KG1 (cell line): ENCODE results near the gene MAST4.

Source experiments
- DNase-seq: peaks from one replicate; lab custom pipeline; 2025; lab: John Stamatoyannopoulos, UW

Gene MAST4

DNA sequence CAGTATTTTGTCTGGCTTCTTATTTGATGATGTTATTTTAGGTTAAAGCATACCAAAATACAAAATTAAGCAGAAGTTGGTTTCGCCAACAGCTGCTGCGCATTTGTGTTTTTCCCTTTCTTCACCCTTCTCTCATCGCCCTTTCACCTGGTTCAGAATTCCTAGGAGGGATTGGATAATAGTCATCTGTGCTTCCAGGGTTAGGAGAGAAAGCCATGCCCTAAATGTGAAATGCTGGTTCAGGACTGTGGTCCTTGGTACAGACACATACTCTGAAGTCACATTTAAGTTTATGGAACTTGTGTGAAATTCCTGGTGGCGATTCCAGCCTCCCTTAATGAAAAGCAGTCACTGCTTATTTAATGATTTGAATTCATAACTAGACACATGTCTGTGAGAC is 7.7 kb downstream of the MAST4 start:
- no peak for DNase-seq

DNA sequence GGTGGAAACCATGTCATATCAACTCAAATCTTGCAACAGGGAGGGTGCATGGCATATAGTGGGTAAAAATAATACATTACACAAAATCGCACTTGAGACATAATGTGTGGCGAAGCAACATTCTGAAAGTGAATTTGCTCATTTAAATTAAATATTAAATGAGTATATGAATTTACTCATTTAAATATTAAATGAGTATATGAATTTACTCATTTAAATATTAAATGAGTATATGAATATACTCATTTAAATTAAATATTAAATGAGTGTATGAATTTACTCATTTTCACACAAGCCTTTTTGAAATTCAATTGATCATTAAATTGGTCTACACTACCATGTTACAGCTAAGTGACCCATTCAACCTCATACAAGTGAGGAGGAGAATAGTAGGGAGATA is 10.5 kb downstream of the MAST4 start:
- DNase-seq, result no peak

DNA sequence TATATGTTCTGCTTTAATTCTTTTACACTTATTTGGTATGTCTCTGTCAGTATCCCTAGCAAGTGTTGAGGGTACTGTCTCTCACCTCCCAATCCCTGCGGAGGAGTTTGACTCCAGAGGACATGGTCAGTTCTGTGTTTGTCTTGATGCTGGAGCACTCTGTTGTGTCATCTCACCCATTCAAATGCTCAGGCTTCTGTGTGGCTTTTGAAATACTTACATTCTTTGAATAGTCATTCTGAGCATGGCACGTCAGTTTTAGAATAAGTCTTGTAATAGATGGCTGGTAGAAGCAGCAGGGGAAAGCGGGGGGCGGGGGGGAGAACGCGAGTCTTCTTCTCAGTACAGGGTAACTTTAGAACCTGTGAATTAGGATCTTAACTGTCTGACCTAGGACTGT is 12.3 kb downstream of the MAST4 start:
- no peak for DNase-seq

DNA sequence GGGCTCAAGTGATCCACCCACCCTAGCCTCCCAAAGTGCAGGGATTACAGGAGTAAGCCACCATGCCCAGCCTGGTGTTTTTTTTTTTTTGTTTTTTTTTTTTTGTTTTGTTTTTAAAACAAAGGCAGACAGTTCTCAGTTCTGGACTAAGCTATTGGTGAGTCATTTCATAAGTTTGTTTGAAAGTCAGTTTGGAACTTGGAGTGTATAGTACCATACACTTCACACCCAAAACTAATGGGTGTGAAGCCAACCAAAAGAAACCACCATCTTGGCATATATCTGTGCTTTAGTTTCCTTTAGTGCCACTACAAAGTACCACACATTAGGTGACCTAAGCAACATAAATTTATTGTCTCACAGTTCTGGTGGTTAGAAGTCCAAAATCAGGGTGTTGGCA is 13.4 kb downstream of the MAST4 start:
- DNase-seq, result no peak

DNA sequence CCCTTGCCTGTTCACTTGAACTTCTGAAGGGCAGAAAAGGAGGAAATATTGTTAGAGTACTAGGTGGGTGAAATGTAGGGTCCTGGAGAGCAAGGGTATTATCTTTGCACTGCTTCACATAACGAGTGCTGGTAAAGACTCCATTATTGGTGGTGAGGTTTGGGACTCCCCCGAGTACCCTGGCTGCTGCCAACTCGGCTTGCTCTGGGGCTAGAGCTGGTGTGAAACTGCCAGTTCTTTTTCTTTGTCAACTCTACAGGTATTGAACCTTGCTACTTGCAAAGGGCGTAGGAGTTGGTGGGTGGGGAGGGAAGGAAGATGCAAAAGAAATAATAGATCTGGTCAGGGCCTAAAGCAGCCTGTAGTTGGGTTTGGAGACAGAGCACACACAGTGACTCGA is 16.0 kb downstream of the MAST4 start:
- no peak for DNase-seq

DNA sequence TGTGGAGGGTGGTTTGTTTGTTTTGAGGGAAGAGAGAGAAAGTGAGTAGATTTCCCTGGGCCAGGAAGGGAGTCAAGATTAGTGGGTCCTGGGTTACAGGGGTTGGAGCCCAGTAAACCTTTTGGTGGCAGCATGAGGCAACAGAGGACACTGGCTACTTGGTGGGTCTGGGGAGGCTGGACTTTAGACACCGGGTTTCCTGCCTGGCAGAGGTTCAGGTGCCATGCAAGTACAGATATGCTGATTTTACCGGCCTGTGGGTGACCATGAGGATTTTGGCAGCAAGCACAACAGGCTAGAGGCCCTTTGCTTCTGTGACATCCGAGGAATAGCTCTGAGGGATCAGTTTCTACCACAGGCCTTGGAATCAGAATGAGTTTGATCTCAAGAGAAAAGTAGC is 18.9 kb downstream of the MAST4 start:
- no peak for DNase-seq

DNA sequence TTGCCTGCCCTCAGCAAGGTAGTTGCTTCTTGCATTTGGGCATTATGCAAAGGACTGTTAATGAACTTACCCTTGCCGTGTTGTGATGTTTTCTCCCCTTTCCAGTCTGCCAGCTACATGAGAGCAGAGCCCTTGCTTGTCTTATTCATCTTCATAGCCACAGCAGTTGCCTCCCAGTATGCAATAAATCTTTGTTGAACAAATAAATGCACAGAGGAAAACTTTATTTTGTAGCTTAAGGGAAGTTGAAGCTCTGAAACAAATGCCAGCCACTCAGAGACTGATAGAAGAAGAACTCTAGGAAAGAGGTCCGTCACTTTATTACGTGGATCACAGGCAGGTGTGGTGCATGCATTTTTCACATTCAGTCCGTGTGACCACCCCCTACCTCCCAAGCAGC is 19.7 kb downstream of the MAST4 start:
- DNase-seq, result no peak

DNA sequence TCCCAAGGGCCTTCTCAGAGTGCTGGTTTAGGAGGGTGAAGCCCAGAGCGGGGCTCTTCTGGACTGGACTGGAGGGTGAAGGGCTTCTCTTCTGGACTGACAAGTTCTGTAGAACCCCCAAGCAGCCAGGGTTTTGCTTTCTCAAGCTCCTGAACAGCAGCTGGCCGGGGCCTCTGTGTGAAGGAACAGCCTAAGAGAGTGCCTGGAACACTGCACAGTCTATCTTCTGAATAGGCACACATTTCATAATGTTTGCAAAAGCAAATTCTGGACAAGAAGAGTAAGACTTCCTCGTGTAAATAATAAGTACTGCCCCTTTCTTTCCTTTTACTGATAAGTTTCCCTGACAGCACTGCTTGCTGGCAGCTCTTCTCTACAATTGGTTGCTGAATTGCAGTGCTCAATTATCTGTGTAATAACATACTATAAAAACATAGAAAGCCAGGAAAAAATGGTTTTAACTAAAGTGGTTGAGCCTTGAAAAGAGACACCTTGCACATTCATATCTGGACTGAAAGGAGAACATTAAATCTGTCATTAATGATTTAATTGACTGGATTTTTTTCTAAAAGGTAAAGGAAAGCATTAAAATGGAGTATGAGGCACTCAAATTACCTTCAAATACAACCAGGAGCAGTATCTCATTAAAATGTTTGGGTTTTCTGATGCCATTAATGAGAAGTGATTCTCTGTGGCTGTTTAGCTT is 20.5 kb downstream of the MAST4 start:
- DNase-seq, result no peak

DNA sequence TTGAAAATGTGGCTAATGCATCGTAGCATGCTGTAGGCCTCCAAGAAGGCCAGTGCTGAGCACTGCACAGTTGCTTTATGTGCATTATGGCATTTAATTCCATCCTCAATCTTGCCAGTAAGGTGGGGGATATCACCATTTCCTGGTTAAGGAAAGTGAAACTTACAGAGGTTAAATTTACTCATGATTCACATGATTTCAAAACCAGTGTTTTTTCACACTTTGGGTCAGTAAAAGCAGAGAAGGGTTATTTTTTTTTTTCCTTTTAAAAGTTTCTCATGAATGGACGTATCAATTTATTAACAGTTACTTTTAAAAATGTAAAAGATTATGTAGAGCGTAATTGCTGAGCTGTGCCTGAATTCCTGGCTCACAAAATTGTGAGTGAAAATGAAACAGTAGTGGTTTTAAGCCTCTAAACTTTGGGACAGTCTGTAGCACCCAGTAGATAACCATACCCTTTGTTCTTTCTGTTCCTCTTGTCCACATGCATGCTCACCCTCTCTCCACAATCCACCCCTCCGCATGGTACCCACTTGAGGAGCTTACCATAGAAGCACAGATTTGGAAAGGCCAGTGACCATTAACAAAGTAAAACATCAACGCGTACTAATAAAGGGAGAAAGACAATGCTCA is 21.2 kb downstream of the MAST4 start:
- no peak for DNase-seq

DNA sequence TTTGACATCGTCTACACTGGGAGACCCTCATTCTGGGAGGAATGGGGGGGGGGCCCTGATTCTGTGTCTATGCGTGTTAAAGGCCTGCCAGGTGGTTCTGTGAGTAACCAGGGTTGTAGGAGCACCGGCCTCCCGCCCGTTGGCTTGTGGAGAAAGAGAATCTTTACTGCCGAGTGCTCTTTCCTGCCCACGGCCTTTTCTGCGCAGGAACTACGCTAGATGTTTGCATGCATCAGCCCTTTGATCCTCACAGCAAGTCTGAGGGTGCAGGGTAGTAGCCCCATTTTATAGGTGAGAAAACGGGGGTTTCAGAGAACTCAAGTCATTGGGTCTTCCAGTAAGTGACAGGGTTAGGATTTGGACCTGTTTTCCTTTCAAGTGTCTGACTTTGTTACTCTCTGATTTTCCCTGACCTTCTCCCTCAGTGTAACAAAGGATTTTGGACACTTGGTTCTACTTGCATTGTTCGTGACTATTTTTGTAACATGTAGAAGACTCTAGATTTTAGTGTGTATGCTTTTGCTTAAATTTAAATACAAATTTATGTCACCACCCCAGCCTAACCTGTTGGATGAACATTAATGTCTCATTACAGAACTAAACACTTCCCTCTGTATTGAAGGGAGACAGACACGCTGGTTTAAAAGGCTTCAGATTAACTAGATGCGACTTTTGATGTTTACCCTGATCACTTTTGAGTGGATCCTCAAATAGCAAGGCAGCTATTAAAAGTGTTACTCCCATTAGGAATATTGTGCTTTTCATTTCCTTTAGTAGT is 22.0 kb downstream of the MAST4 start:
- DNase-seq, result no peak

DNA sequence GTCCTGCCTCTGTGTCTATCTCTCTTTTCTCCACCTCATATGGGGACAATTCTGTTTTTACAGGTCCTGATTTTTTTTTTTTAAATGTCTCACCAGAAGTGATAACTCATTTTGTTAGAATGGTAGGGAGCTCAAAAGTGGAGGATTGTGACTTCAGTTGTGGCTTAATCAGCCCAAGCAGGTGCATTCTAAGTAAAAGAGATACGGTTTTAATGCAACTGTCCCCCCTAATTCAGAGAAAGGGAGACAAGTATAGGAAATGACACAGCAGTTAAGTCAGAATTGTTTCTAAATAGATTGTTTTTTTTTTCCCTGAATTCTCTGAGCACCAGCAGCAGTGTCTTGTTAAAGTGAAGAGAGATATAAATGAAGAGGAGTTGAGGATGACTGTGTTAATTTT is 24.5 kb downstream of the MAST4 start:
- DNase-seq, result no peak

DNA sequence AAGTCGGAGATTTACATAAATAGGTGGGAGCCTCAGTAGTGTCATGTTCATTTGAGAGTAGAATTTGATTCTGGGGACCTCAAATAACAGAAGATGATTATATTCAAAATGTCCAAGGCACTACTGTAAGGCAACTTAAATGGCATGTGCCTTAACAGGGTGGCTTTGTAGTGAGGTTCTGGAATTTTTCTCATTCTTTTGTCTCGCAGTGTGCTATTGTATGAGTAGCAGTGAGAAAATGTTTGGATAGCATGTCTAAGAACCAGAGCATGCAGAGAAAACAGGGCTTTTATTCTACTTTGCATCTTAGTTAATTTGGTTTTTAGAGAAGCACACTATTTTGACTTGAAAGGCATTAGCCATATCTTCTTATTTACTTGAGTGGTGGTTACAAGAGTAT is 25.0 kb downstream of the MAST4 start:
- DNase-seq, result no peak

DNA sequence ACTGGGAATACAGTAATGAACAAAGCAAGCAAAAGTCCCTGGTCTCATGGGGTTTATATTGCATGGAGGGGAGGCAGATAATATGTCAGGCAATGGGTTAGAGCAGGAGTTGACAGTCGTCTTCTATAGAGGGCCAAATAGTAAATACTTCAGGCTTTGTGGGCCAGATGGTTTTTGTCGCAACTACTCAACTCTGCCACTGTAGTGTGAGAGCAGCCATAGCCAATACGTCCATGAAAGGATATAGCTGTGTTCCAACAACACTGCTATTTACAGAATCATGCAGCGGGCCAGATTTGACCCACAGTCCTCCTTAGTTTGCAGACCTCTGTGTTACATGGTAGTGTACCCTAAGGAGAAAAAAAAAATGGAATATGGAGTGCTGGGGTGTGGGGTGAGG is 25.5 kb downstream of the MAST4 start:
- no peak for DNase-seq

DNA sequence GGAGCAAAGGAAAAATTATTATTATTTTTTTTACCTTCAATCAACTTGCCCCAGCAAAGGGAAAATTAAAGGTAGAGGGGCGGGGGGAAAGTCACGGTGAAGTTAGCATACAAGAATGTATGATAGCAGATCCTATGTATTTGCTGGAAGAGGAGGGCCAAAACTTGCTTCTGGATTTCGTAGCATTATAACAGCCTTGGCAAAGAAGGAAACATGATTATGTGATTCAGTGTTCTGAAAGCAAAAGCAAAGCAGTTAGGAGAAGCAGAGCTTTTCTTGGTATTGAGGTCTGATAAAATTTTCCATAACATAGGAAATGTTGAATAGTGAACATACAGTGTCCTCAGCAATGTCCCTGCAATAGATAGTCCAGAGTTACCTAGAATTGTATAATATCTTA is 32.4 kb downstream of the MAST4 start:
- no peak for DNase-seq

DNA sequence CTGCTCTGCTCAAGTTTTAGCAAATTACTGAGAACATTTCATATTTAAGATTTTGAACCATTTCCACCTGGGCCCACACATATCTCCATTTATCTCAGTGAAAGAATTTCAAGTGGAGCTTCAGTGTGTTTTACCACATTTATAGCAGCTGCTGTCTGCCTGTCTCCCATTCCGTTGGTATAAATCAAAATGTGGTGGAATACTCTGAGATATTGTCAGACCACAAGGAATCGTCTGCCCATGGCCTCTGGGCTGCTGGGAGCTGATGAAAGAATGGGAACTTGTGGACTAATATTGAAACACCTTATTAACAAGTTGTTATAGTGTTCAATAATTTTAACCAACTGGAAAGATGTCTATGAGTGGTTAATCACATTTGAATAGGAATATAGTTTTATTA is 33.3 kb downstream of the MAST4 start:
- no peak for DNase-seq

DNA sequence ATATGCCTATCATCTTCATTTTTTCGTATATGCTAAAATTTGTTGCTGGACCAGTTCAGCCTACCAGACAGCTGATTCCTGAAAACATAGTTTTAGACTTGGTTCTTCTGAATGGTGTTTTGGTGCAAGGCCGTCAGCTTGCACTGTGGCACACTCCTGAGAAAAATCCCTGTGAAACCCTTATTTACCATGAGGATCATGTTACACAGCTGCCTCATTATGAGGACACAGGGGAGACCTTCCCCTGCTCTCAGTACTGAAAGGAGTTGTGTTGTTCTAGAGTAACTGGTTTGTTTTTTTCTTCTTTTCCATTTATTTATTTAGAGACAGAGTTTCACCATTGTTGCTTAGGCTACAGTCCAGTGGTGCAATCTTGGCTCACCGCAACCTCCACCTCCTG is 37.6 kb downstream of the MAST4 start:
- no peak for DNase-seq

DNA sequence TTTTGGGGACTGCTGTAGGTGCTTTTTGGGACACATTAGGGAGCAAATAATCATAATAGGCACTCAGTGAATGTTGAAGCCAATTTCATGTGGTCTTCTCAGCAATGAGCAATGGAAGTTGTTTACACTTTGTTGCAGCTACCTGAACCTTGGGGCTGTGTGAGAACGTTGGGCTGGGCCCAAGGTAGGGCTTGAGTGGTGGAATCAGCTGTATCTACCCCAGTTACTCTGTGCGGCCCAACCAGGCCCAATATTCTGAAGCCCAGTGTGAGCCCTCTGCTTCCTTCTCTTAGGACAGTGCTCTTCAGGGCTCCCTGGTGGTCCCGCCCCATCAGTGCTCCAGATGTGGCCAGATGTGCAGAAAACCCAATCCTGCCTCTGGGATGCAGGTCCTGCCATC is 38.4 kb downstream of the MAST4 start:
- DNase-seq, result no peak

DNA sequence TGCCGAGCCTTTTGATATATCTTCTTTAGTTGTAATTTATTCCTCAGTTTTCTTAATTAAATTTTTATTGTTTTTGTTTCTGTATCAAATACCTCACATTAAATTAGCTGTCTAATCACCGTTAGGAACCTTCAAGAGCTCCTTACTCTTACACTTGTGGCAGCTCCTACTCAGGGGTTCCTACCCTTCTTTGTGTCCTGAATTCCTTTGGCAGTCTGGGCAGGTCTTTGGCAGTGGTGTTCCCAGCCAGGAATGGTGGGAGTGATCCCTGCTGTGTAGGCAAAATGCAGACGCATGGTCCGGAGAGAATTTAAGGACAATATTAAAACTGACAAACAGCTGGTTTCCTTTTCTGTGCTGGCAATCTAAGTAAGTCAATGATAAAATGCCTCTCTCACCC is 41.8 kb downstream of the MAST4 start:
- no peak for DNase-seq

DNA sequence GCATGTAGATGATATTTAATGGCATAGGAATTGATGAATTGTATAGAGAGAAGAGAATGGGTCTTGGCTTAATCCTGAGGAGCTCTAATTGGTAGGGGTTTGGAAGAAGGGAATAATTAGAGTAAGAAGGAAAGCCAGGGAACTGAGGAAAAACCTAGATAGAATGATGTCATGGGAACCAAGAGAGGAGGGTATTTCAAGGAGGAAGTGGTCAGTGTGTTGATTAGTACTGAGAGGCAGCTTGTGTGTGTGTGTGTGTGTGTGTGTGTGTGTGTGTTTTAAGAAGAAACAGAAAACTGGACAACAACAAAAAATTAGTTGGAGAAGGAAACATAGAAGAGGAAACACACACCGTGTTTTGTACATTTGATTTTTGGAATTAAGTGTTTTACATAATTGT is 42.8 kb downstream of the MAST4 start:
- no peak for DNase-seq

DNA sequence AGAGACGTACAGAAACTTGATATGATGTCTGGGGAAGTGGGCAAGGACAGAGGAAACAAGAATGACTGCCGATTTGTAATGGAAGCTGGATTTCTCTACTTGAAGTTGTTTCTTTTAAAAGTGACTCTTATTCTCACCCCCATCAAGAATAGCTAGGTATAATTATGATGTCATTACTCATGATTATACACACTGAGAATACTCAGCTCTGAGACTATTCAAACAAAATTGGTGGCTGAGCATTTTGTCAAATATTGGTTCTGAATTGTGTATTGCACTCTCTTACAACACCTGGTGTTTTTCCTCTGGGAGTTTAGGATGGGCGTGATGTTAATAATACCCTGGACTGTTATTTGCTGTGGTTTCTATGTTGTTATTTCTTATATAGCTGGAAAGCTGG is 46.3 kb downstream of the MAST4 start:
- no peak for DNase-seq

DNA sequence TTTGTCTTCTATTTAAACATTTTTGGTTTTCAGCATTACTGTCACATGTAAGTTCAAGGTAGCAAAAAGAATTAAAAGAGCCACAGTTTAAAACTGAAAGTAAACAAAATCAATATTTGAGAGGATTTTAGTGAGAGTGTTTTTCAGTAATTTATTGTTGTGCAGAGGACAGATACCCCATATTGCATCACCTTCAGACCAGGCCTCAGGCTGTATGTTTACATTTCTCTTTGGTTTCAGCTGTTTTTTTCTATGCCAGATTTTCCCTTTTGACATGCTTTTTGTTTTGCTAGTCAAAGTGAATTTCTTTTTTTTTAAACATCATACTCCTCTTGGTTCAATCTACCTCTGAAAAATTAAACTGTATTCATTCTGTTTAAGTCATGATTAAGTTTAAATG is 47.2 kb downstream of the MAST4 start:
- DNase-seq, result no peak

DNA sequence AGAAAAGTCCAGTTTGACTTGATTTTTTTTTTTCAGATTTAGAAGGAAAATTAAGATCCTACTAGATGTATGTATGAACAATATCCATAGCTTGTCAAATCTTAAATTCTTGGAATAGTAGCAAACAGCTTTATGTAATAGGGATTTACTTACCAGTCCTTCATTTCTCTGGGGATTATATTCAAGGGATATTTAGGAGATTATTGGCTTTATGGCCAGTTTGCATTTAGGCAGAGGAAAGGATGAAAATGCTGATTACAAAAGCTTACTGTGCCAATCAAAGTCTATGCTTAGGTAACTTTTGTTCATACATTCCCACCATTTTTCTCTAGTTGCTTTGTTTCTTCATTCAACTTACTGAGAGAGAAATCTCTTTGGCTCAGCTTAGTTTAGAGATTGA is 47.9 kb downstream of the MAST4 start:
- no peak for DNase-seq

DNA sequence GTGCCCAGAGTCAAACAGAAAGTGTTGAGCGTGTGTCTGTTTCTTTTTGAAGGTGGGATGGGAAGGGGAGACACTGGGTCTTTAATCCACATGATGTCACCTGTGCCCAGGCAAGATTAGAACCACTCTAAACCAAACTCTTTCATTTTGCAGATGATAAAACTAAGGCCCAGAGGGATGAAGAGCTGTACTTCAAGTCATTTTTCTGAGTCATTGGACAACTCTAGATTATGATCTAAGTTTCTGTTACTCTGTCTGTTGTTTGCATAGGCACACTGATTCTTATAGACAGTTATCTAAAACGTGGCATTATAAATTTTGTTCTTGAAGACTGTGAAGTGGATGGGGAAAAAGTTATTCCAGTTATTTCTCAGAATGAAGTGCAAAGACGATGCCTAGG is 48.8 kb downstream of the MAST4 start:
- no peak for DNase-seq

DNA sequence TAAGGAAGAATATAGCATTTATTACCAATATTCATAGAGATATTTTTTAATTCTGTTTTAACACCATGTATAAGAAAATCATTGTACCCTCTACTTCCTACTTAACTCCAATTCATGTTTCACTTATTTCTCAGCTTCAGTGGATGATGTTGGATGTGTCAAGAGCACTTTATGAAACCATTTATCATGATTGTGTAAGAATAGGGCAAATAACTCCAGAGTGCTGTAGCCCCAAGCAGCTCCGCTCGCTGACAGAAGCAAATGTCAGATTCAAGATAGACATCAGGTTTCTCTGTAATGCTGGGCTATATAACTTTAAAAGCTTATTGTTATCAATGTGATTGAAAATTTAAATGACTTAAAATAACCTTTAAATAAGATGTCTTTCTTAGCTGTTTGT is 50.4 kb downstream of the MAST4 start:
- DNase-seq, result no peak
